ENCODE results near the gene GLT8D2. TPM values are rescaled to one million over a fixed set of nuclear protein-coding genes. Genes with fewer than 3 reads are reported as not detected.
A peak's percentile ranks its signal among the peaks of the same experiment; 100 is the strongest.

The GLT8D2 gene
- polyA plus RNA-seq, 3 donors: not detected

DNA sequence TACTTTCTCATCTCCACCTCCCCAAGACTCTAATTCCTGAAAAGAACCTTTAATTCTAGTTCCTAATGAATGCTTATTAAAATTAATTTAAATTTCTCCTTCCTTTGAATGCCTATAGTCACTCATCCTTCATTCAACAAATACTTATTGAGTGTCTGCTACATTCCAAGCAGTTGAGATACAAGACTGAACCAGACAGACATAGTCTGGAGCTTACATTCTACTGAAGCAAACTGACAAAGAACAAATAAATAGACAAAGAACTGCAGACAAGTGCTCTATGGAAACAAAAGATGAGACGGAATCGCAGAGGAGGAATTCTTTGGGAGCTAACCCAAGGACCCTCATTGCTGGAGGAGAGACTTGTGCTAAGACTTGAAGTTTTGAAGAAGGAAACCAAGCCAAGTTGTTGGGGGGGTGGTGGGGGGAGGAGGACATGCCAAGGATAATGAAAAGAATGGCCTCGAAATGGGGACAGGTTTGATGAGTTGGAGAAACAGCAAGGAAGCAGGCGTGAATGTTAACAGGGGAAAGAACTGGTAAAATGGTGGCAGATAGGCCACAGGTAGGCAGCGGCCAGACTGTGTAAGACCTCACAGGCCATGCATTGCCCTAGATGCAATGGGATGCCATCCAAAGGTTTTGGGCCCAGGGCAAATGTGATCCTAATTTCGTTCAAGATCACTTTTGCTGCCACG is 94.0 kb downstream of the GLT8D2 start:
- 42% methylated on average over 6 of the region's 7 CpGs for WGBS (ENCODE audit: insufficient coverage)

DNA sequence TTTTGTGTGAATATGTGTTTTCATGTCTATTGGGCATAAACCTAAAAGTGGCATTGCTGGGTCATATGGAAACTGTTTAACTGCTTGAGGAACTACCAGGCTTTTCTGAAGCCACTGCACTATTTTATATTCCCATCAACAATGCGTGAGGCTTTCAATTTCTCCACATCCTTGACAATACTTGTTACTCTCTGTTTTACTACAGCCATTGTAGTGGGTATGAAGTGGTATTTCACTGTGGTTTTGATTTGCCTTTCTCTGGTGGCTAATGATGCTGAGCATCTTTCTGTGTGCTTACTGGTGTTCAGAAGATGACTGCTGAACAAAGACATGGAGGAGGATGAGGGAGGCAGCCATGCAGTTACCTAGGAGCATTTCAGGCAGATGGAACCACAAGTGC is 97.5 kb downstream of the GLT8D2 start:
- TF ChIP-seq, protein P1, sequence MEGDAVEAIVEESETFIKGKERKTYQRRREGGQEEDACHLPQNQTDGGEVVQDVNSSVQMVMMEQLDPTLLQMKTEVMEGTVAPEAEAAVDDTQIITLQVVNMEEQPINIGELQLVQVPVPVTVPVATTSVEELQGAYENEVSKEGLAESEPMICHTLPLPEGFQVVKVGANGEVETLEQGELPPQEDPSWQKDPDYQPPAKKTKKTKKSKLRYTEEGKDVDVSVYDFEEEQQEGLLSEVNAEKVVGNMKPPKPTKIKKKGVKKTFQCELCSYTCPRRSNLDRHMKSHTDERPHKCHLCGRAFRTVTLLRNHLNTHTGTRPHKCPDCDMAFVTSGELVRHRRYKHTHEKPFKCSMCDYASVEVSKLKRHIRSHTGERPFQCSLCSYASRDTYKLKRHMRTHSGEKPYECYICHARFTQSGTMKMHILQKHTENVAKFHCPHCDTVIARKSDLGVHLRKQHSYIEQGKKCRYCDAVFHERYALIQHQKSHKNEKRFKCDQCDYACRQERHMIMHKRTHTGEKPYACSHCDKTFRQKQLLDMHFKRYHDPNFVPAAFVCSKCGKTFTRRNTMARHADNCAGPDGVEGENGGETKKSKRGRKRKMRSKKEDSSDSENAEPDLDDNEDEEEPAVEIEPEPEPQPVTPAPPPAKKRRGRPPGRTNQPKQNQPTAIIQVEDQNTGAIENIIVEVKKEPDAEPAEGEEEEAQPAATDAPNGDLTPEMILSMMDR (IDR thresholded peaks at IDR 0.05): no peak
- no peak overlapping the region for H3K27ac Mint-ChIP-seq
- H3K9me3 ChIP-seq (replicated peaks in 1 of 2; ENCODE audit: control insufficient read depth in 1 of 2, insufficient read depth in 1 of 2, low read length in 2 of 2): no peaks in the 10 kb centered on the region
- H3K4me3 ChIP-seq (replicated peaks in 1 of 3; ENCODE audit: low read depth in 2 of 3, low read length in 3 of 3): no peak overlapping the region
- peaks cover 11 to 16% of the 10 kb centered on the region in 2 donors for H3K4me1 ChIP-seq (ENCODE audit: control insufficient read depth in 1 of 2, insufficient read depth in 2 of 2, low read length in 2 of 2)
- peaks cover 9% of the 10 kb centered on the region for H4K20me1 ChIP-seq (ENCODE audit: insufficient read depth, low read length)
- H3K4me2 ChIP-seq (replicated peaks; ENCODE audit: extremely low read depth, low read length, poor library complexity, severe bottlenecking): no peak overlapping the region
- intact Hi-C loops (cut with micrococcal nuclease): loop anchor here (10.0 kb wide), 2 partner anchors 1162 to 1182 kb away; no protein-coding TSS in a partner anchor
- peaks cover 14% of the 10 kb centered on the region for H3K4me1 Mint-ChIP-seq
- no peak overlapping the region for H3K27ac ChIP-seq (ENCODE audit: low read depth in 1 of 2, low read length in 2 of 2)
- H3K27me3 Mint-ChIP-seq (ENCODE audit: low read depth in 3 of 3): peaks cover 0 to 2% (median 2%) of the 10 kb centered on the region in 3 donors
- no peak overlapping the region for H3K4me3 Mint-ChIP-seq
- no peak overlapping the region for H3K9ac ChIP-seq (ENCODE audit: insufficient read depth, low read length, poor library complexity, severe bottlenecking)
- WGBS (ENCODE audit: insufficient coverage): no CpG with 5 or more reads among the region's 1 CpG
- no peaks in the 10 kb centered on the region for H3K9me3 Mint-ChIP-seq
- H3K27me3 ChIP-seq (ENCODE audit: control insufficient read depth in 2 of 2, insufficient read depth in 2 of 2, low read length in 2 of 2): no peaks in the 10 kb centered on the region
- peaks cover 50 to 68% of the 10 kb centered on the region in 2 donors for H3K36me3 Mint-ChIP-seq
- H2AFZ ChIP-seq (ENCODE audit: insufficient read depth, low read depth, low read length, poor library complexity, severe bottlenecking): no peak overlapping the region
- no peak for DNase-seq
- peaks cover 63 to 71% of the 10 kb centered on the region in 2 donors for H3K36me3 ChIP-seq (replicated peaks in 1 of 2; ENCODE audit: control insufficient read depth in 1 of 2, insufficient read depth in 2 of 2, low read length in 2 of 2)
- peaks cover 25% of the 10 kb centered on the region for H3K79me2 ChIP-seq (ENCODE audit: insufficient read depth, low read length)

More for the DNA sequence above, 94.0 kb downstream of the GLT8D2 start:
- H3K4me1 ChIP-seq (ENCODE audit: control insufficient read depth in 1 of 2, insufficient read depth in 2 of 2, low read length in 2 of 2): peaks cover 13 to 18% of the 10 kb centered on the region in 2 donors
- peak overlapping the region; percentile 71 to 88 (median 86) for H3K4me3 ChIP-seq (replicated peaks in 1 of 3; ENCODE audit: low read depth in 2 of 3, low read length in 3 of 3)
- no peaks in the 10 kb centered on the region for H4K20me1 ChIP-seq (ENCODE audit: insufficient read depth, low read length)
- no peaks in the 10 kb centered on the region for H3K27me3 ChIP-seq (ENCODE audit: control insufficient read depth in 2 of 2, insufficient read depth in 2 of 2, low read length in 2 of 2)
- peaks cover 30 to 36% of the 10 kb centered on the region in 2 donors for H3K36me3 ChIP-seq (replicated peaks in 1 of 2; ENCODE audit: control insufficient read depth in 1 of 2, insufficient read depth in 2 of 2, low read length in 2 of 2)
- H3K4me1 Mint-ChIP-seq: peaks cover 15% of the 10 kb centered on the region
- TF ChIP-seq, protein P1 (IDR thresholded peaks at IDR 0.05): no peak
- peak overlapping the region in 5 of 7 donors; percentile 10 to 99 (median 93) for H3K27ac Mint-ChIP-seq
- intact Hi-C loops (cut with micrococcal nuclease): loop anchor here (2.0 to 10.0 kb wide), 3 partner anchors 25 to 1179 kb away; partner anchors contain the start of gene HSP90B1 (in 1 of the 2)
- peak overlapping the region; percentile 90 for H3K4me2 ChIP-seq (replicated peaks; ENCODE audit: extremely low read depth, low read length, poor library complexity, severe bottlenecking)
- H3K27me3 Mint-ChIP-seq (ENCODE audit: low read depth in 3 of 3): peaks cover 0 to 2% (median 2%) of the 10 kb centered on the region in 3 donors
- H3K4me3 Mint-ChIP-seq: peak overlapping the region; percentile 88 to 94
- H3K9me3 ChIP-seq (replicated peaks in 1 of 2; ENCODE audit: control insufficient read depth in 1 of 2, insufficient read depth in 1 of 2, low read length in 2 of 2): no peaks in the 10 kb centered on the region
- H3K9ac ChIP-seq (ENCODE audit: insufficient read depth, low read length, poor library complexity, severe bottlenecking): peak overlapping the region; percentile 71
- peak overlapping the region in 1 of 2 donors; percentile 85 for H3K27ac ChIP-seq (ENCODE audit: low read depth in 1 of 2, low read length in 2 of 2)
- peaks cover 20 to 34% of the 10 kb centered on the region in 2 donors for H3K36me3 Mint-ChIP-seq
- H3K9me3 Mint-ChIP-seq: no peaks in the 10 kb centered on the region
- H2AFZ ChIP-seq (ENCODE audit: insufficient read depth, low read depth, low read length, poor library complexity, severe bottlenecking): peak overlapping the region; percentile 94
- H3K79me2 ChIP-seq (ENCODE audit: insufficient read depth, low read length): peaks cover 25% of the 10 kb centered on the region
- DNase-seq: no peak

Measured in CD14-positive monocyte (primary cell).